ENCODE data around the gene CDH4.
"Not testable (repeated sequence)": the region's sequence is repeated elsewhere in the genome, so short reads cannot be mapped to it uniquely, and the experiment has no call there.

Gene CDH4

GRCh38 chr20:61976644-61977418, 724.8 kb downstream of the CDH4 start:
- Histone ChIP-seq H3K27ac (no peak overlapping the region), H3K4me3 (no peak overlapping the region)

GRCh38 chr20:61977419-61977786, 725.3 kb downstream of the CDH4 start:
- no peak overlapping the region for H3K27ac ChIP-seq

GRCh38 chr20:61978491-61978890, 726.4 kb downstream of the CDH4 start:
- no peak overlapping the region for H3K4me3 ChIP-seq
- no peak overlapping the region for H3K27ac ChIP-seq

More at GRCh38 chr20:61977419-61977786, 725.3 kb downstream of the CDH4 start:
- no peak overlapping the region for H3K4me3 ChIP-seq

- Histone ChIP-seq H3K27ac (no peak overlapping the region), H3K4me3 (no peak overlapping the region)
Measured at GRCh38 chr20:61979090-61979489, 727.0 kb downstream of the CDH4 start.

- no peak overlapping the region for H3K27ac ChIP-seq
- H3K4me3 ChIP-seq = no peak overlapping the region
Measured at GRCh38 chr20:61979701-61980635, 727.9 kb downstream of the CDH4 start.

GRCh38 chr20:61980647-61981583, 728.9 kb downstream of the CDH4 start:
- H3K4me3 ChIP-seq = no peak overlapping the region
- no peak overlapping the region for H3K27ac ChIP-seq

- not testable (repeated sequence) for H3K27ac ChIP-seq, H3K4me3 ChIP-seq
Measured at GRCh38 chr20:61981691-61982090, 729.6 kb downstream of the CDH4 start.

- H3K4me3 ChIP-seq = no peak overlapping the region
- no peak overlapping the region for H3K27ac ChIP-seq
Measured at GRCh38 chr20:61982191-61982950, 730.3 kb downstream of the CDH4 start.

GRCh38 chr20:61982951-61983315, 730.9 kb downstream of the CDH4 start:
- H3K4me3 ChIP-seq = no peak overlapping the region
- no peak overlapping the region for H3K27ac ChIP-seq

- no peak overlapping the region for H3K4me3 ChIP-seq
Measured at GRCh38 chr20:61983965-61984364, 731.9 kb downstream of the CDH4 start.

GRCh38 chr20:61984431-61984830, 732.4 kb downstream of the CDH4 start:
- not testable (repeated sequence) for H3K4me3 ChIP-seq, H3K27ac ChIP-seq

More at GRCh38 chr20:61983965-61984364, 731.9 kb downstream of the CDH4 start:
- no peak overlapping the region for H3K27ac ChIP-seq

GRCh38 chr20:61985096-61985495, 733.0 kb downstream of the CDH4 start:
- no peak overlapping the region for H3K4me3 ChIP-seq
- no peak overlapping the region for H3K27ac ChIP-seq

- no peak overlapping the region for H3K4me3 ChIP-seq
- no peak overlapping the region for H3K27ac ChIP-seq
Measured at GRCh38 chr20:61986762-61987321, 734.8 kb downstream of the CDH4 start.

GRCh38 chr20:61988665-61989064, 736.6 kb downstream of the CDH4 start:
- Histone ChIP-seq H3K4me3 (no peak overlapping the region), H3K27ac (no peak overlapping the region)

GRCh38 chr20:61989741-61990140, 737.7 kb downstream of the CDH4 start:
- Histone ChIP-seq H3K4me3 (no peak overlapping the region), H3K27ac (no peak overlapping the region)
